Measurements from ENCODE around the gene COL4A6.

Gene COL4A6

DNA sequence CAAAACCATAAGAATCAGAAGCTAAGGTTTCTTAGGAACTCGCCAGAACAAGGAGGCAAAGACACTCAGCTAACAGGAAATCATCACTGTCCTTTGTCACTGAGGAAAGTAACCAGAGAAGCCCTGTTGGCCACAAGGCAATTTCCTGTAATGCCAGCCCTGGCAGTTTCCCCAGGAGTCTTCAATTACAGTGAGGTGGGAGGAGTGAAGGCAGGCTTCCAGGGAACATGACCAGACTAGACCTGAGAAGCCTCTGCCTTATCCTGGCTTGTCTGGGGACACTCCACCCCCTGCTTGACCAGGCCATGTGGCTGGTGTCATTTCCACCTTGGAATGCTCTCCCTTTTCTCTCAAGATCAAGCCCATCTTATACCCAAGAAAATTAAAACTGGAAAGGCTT, 125.3 kb downstream of the COL4A6 start:
- Histone ChIP-seq H4K20me1 (ENCODE audit: insufficient read depth, low read length) (no peaks in the 10 kb centered on the region), H3K9me2 (replicated peaks; ENCODE audit: insufficient read depth, low read length) (no peaks in the 10 kb centered on the region), H3K27me3 (replicated peaks; ENCODE audit: insufficient read depth, low read length) (no peaks in the 10 kb centered on the region), H3K36me3 (replicated peaks; ENCODE audit: insufficient read depth, low read length) (no peaks in the 10 kb centered on the region), H3F3A (ENCODE audit: insufficient read depth, low read length) (no peaks in the 10 kb centered on the region), H3K9me3 (replicated peaks; ENCODE audit: insufficient read depth, low read length) (no peaks in the 10 kb centered on the region), H3K4me2 (ENCODE audit: low read depth, low read length) (no peak overlapping the region), H3K79me2 (ENCODE audit: low read length) (no peaks in the 10 kb centered on the region), H2AFZ (ENCODE audit: low read length) (no peak overlapping the region), H3K9ac (ENCODE audit: low read length) (no peak overlapping the region), H3K27ac (ENCODE audit: low read length) (no peak overlapping the region), H3K4me3 (ENCODE audit: low read length) (no peak overlapping the region), H3K4me1 (ENCODE audit: low read length) (no peaks in the 10 kb centered on the region)
- TF ChIP-seq EZH2phosphoT487 (IDR thresholded peaks at IDR 0.05; ENCODE audit: low read length) = no peak
- TF ChIP-seq, protein P1, sequence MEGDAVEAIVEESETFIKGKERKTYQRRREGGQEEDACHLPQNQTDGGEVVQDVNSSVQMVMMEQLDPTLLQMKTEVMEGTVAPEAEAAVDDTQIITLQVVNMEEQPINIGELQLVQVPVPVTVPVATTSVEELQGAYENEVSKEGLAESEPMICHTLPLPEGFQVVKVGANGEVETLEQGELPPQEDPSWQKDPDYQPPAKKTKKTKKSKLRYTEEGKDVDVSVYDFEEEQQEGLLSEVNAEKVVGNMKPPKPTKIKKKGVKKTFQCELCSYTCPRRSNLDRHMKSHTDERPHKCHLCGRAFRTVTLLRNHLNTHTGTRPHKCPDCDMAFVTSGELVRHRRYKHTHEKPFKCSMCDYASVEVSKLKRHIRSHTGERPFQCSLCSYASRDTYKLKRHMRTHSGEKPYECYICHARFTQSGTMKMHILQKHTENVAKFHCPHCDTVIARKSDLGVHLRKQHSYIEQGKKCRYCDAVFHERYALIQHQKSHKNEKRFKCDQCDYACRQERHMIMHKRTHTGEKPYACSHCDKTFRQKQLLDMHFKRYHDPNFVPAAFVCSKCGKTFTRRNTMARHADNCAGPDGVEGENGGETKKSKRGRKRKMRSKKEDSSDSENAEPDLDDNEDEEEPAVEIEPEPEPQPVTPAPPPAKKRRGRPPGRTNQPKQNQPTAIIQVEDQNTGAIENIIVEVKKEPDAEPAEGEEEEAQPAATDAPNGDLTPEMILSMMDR (IDR thresholded peaks at IDR 0.05; ENCODE audit: low read length) = no peak
- TF ChIP-seq EZH2 (optimal IDR thresholded peaks at IDR 0.05; ENCODE audit: low read depth, low read length) = no peak
- DNase-seq = no peak

DNA sequence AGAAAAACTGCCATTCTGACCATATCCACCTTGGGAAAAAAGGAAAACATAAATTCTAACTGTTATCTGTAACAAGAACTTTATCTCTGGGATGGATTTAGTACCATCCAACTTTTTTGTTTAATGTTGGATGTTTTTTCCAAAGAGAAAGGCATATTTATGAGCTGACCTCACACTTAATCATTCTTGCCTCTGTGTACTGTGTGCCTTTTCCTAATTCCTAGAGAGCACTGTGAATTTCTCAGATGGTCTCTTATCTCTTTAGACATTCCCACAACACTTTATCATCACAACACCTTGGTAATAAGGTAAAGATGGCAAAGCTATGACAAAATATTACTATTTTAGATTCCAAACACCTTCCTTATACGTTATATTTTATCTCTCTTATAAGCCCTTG, 126.2 kb downstream of the COL4A6 start:
- Histone ChIP-seq H3K27me3 (replicated peaks; ENCODE audit: insufficient read depth, low read length) (no peaks in the 10 kb centered on the region), H3K27ac (ENCODE audit: low read length) (no peak overlapping the region)
- DNase-seq = no peak

DNA sequence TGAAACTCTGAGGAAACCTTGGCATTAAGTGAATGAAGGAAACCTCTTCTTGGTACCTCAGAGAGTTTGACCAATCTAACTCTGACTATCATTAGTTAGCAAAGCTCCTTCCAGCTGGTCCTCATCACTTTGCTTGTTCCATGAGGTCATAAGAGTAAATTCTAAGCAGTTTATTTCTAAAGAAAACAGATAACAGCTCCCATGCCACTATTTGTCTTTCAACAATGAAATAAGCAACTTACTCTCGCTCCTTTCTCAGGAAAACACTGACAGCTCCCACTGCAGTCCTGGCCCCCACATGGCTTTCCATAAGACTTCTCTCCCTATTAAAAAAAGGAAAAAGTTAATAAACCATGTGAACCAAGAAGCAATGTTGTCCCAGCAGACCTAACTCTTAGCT, 127.7 kb downstream of the COL4A6 start:
- Histone ChIP-seq H3K9ac (ENCODE audit: low read length) (no peak overlapping the region), H3K4me2 (ENCODE audit: low read depth, low read length) (no peak overlapping the region), H2AFZ (ENCODE audit: low read length) (no peak overlapping the region), H3K79me2 (ENCODE audit: low read length) (no peaks in the 10 kb centered on the region), H3K27me3 (replicated peaks; ENCODE audit: insufficient read depth, low read length) (no peaks in the 10 kb centered on the region), H3K4me3 (ENCODE audit: low read length) (no peak overlapping the region), H3K9me3 (replicated peaks; ENCODE audit: insufficient read depth, low read length) (no peaks in the 10 kb centered on the region), H4K20me1 (ENCODE audit: insufficient read depth, low read length) (no peaks in the 10 kb centered on the region), H3F3A (ENCODE audit: insufficient read depth, low read length) (no peaks in the 10 kb centered on the region), H3K36me3 (replicated peaks; ENCODE audit: insufficient read depth, low read length) (no peaks in the 10 kb centered on the region), H3K4me1 (ENCODE audit: low read length) (no peaks in the 10 kb centered on the region), H3K9me2 (replicated peaks; ENCODE audit: insufficient read depth, low read length) (no peaks in the 10 kb centered on the region), H3K27ac (ENCODE audit: low read length) (no peak overlapping the region)
- TF ChIP-seq, protein P1 (IDR thresholded peaks at IDR 0.05; ENCODE audit: low read length) = no peak
- TF ChIP-seq EZH2 (optimal IDR thresholded peaks at IDR 0.05; ENCODE audit: low read depth, low read length) = no peak
- no peak for TF ChIP-seq EZH2phosphoT487 (IDR thresholded peaks at IDR 0.05; ENCODE audit: low read length)
- DNase-seq = no peak

More for the DNA sequence above, 126.2 kb downstream of the COL4A6 start:
- TF ChIP-seq EZH2 (optimal IDR thresholded peaks at IDR 0.05; ENCODE audit: low read depth, low read length) = no peak
- TF ChIP-seq, protein P1 (IDR thresholded peaks at IDR 0.05; ENCODE audit: low read length) = no peak
- TF ChIP-seq EZH2phosphoT487 (IDR thresholded peaks at IDR 0.05; ENCODE audit: low read length) = no peak
- no peak overlapping the region for H2AFZ ChIP-seq (ENCODE audit: low read length)
- no peaks in the 10 kb centered on the region for H3K79me2 ChIP-seq (ENCODE audit: low read length)
- H3K9ac ChIP-seq (ENCODE audit: low read length) = no peak overlapping the region
- H3K36me3 ChIP-seq (replicated peaks; ENCODE audit: insufficient read depth, low read length) = no peaks in the 10 kb centered on the region
- H3K4me3 ChIP-seq (ENCODE audit: low read length) = no peak overlapping the region
- H4K20me1 ChIP-seq (ENCODE audit: insufficient read depth, low read length) = no peaks in the 10 kb centered on the region
- H3K4me1 ChIP-seq (ENCODE audit: low read length) = no peaks in the 10 kb centered on the region
- H3F3A ChIP-seq (ENCODE audit: insufficient read depth, low read length) = no peaks in the 10 kb centered on the region
- no peaks in the 10 kb centered on the region for H3K9me2 ChIP-seq (replicated peaks; ENCODE audit: insufficient read depth, low read length)
- H3K9me3 ChIP-seq (replicated peaks; ENCODE audit: insufficient read depth, low read length) = no peaks in the 10 kb centered on the region
- no peak overlapping the region for H3K4me2 ChIP-seq (ENCODE audit: low read depth, low read length)
